DND-41 (cell line): ENCODE data around the gene IGLL1.
A peak's percentile ranks its signal among the peaks of the same experiment; 100 is the strongest.

Experiments
- ATAC-seq: fragments of 200-7000 bp; cut with Tn5 transposase; 3 replicates; pipeline ENCODE4 v1.9.1; 2021; ENCODE audit warnings: low read depth; ENCODE audit not compliant: insufficient read depth
- DNase-seq: peaks from one replicate; pipeline ENCODE4 v3.0.0-alpha.2; 2020
- H2AFZ ChIP-seq: 2 replicates; pipeline ENCODE4 v1.6.0; 2012; ENCODE audit warnings: low read depth, low read length
- H3K27ac ChIP-seq: 2 replicates; pipeline ENCODE4 v1.5.1; 2012; ENCODE audit warnings: low read length, inconsistent platforms
- H3K27me3 ChIP-seq: fragments of 200-600 bp; sonication (generic); 2 replicates; pipeline ENCODE4 v1.6.0; 2012; ENCODE audit warnings: low read length, mild to moderate bottlenecking, inconsistent platforms; ENCODE audit not compliant: insufficient read depth, poor library complexity
- H3K36me3 ChIP-seq: 2 replicates; pipeline ENCODE4 v1.5.1; 2012; ENCODE audit warnings: low read length, inconsistent platforms; ENCODE audit not compliant: insufficient read depth
- H3K4me1 ChIP-seq: 2 replicates; pipeline ENCODE4 v1.5.1; 2012; ENCODE audit warnings: mild to moderate bottlenecking, low read length; ENCODE audit not compliant: insufficient read depth
- H3K4me2 ChIP-seq: 2 replicates; pipeline ENCODE4 v1.6.0; 2012; ENCODE audit warnings: mild to moderate bottlenecking, moderate library complexity, low read length, inconsistent platforms; ENCODE audit not compliant: insufficient read depth
- H3K4me3 ChIP-seq, 2 experiments: fragments of 200-600 bp in 1 of 2; shearing (Covaris generic) in 1 of 2; 2 replicates each; pipeline ENCODE4 v1.5.1; 2012 to 2016; ENCODE audit warnings: inconsistent platforms in 2 of 2, low read length in 2 of 2, mild to moderate bottlenecking in 2 of 2, low read depth in 1 of 2, moderate library complexity in 1 of 2
- H3K79me2 ChIP-seq: 2 replicates; pipeline ENCODE4 v1.6.0; 2012; ENCODE audit warnings: low read length, inconsistent platforms; ENCODE audit not compliant: insufficient read depth
- H3K9ac ChIP-seq: 2 replicates; pipeline ENCODE4 v1.6.0; 2012; ENCODE audit warnings: low read depth, mild to moderate bottlenecking, inconsistent platforms, low read length, moderate library complexity
- H3K9me3 ChIP-seq: 2 replicates; pipeline ENCODE4 v1.5.1; 2012; ENCODE audit warnings: low read length, moderate library complexity, mild to moderate bottlenecking, inconsistent platforms; ENCODE audit not compliant: insufficient read depth, severe bottlenecking
- H4K20me1 ChIP-seq: 2 replicates; pipeline ENCODE4 v1.6.0; 2012; ENCODE audit warnings: low read length; ENCODE audit not compliant: insufficient read depth
- CTCF ChIP-seq: IDR thresholded peaks from 2 replicates; pipeline ENCODE4 v1.5.1; 2012; ENCODE audit warnings: borderline replicate concordance, low read length, moderate library complexity, mild to moderate bottlenecking; ENCODE audit not compliant: poor library complexity, severe bottlenecking; ENCODE audit errors: extremely low read depth
- EZH2 ChIP-seq: IDR thresholded peaks from 3 replicates; pipeline ENCODE4 v1.6.1; 2012; ENCODE audit warnings: borderline replicate concordance, low read depth, mild to moderate bottlenecking, moderate library complexity, low read length, inconsistent platforms; ENCODE audit not compliant: severe bottlenecking

Gene IGLL1

DNA sequence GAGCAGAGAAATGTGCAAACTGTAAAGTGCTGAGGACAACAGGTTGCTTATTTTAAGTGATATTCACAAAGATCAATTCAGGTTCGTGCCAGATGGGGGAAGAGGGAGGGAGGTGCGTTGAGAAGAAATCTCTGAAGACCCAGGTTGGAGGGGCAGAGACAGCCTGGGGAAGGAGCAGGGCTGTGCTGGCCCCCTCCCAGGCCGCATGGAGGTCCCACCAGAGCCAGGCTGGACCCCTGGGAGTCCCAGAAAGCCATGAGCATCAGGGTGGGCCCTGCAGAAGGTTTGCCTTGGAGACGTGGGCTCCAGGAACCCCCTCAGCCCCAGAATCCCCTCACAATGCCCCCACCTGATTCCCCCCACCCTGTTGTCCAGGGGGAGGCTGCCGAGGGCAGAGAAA lies 47.4 kb downstream of the IGLL1 start:
- ATAC-seq = no peak
- Histone ChIP-seq H2AFZ (no peak overlapping the region), H3K27ac (peak overlapping the region; percentile 61; the same call in 1 of the 2 replicates), H3K79me2 (no peaks in the 10 kb centered on the region), H3K36me3 (no peaks in the 10 kb centered on the region), H3K9me3 (no peaks in the 10 kb centered on the region), H3K4me3 (no peak overlapping the region), H4K20me1 (no peaks in the 10 kb centered on the region), H3K4me2 (no peak overlapping the region), H3K4me1 (peaks cover 49% of the 10 kb centered on the region), H3K27me3 (no peaks in the 10 kb centered on the region), H3K9ac (peak overlapping the region; percentile 15; the same call in 1 of the 2 replicates)
- no peak for TF ChIP-seq EZH2
- no peak for DNase-seq

GRCh38 chr22:23531966-23532705 lies 48.0 kb downstream of the IGLL1 start:
- TF ChIP-seq CTCF (no peak), EZH2 (no peak)
- DNase-seq (no peak), ATAC-seq (no peak)

GRCh38 chr22:23531283-23531956 lies 48.7 kb downstream of the IGLL1 start:
- TF ChIP-seq EZH2 (no peak), CTCF (no peak)
- Histone ChIP-seq H3K4me2 (no peak overlapping the region), H4K20me1 (no peaks in the 10 kb centered on the region), H3K4me3 (no peak overlapping the region), H3K27me3 (no peaks in the 10 kb centered on the region), H3K9ac (no peak overlapping the region), H2AFZ (no peak overlapping the region), H3K9me3 (no peaks in the 10 kb centered on the region), H3K4me1 (peaks cover 44% of the 10 kb centered on the region), H3K27ac (peak overlapping the region; percentile 61; the same call in 1 of the 2 replicates), H3K79me2 (no peaks in the 10 kb centered on the region), H3K36me3 (no peaks in the 10 kb centered on the region)
- DNase-seq = no peak
- no peak for ATAC-seq

More at GRCh38 chr22:23531966-23532705, 48.0 kb downstream of the IGLL1 start:
- Histone ChIP-seq H3K36me3 (no peaks in the 10 kb centered on the region), H3K9me3 (no peaks in the 10 kb centered on the region), H4K20me1 (no peaks in the 10 kb centered on the region), H2AFZ (no peak overlapping the region), H3K4me2 (no peak overlapping the region), H3K27ac (peak overlapping the region; percentile 61; the same call in 1 of the 2 replicates), H3K4me3 (no peak overlapping the region), H3K27me3 (no peaks in the 10 kb centered on the region), H3K79me2 (no peaks in the 10 kb centered on the region), H3K4me1 (peaks cover 43% of the 10 kb centered on the region), H3K9ac (no peak overlapping the region; the same call in 1 of the 2 replicates)

DNA sequence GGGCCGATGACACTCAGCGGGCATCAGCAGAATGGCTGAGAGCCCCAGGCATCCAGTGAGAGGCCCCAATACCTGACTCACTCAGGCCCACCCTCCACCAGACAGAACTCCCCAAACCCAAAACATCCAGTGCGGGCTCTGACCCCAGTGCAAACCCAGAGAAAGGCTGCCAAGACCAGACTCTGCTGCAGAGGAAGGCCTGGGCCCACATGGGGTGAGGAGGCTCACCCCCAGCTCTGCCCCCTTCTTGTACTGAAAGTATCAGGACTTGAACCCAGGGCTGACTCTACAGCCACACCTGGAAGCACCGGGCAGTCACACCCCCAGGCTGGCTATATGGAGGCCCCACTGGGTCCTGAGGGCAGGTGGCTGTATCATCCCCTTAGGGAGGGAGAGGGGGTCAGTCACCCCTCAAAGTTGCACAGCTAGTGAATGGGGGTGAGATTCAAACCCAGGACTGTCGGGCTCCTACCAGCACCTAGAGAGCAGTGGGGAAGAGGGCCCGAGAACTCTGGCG lies 49.3 kb downstream of the IGLL1 start:
- H2AFZ ChIP-seq = no peak overlapping the region
- no peak overlapping the region for H3K9ac ChIP-seq
- H3K27ac ChIP-seq = peak overlapping the region; percentile 44; the same call in 1 of the 2 replicates
- H3K9me3 ChIP-seq = no peaks in the 10 kb centered on the region
- H3K4me1 ChIP-seq = peaks cover 44% of the 10 kb centered on the region
- H3K79me2 ChIP-seq = 0 out of 2 replicates have a peak, but pooled peaks cover 3% of the 10 kb centered on the region
- ATAC-seq = no peak
- H3K27me3 ChIP-seq = no peaks in the 10 kb centered on the region
- no peaks in the 10 kb centered on the region for H3K36me3 ChIP-seq
- no peak overlapping the region for H3K4me2 ChIP-seq
- H3K4me3 ChIP-seq = no peak overlapping the region
- no peaks in the 10 kb centered on the region for H4K20me1 ChIP-seq
- TF ChIP-seq CTCF = no peak
- TF ChIP-seq EZH2 = no peak
- no peak for DNase-seq
